Stimulated activated naive CD8-positive, alpha-beta T cell treated with anti-CD3 and anti-CD28 coated beads, Interleukin-15, Interleukin-2, amounts not matched to agents 100 U/mL and 50 U/mL, for 24 hours (primary cell): ENCODE data around the gene GAB2.

ENCODE experiments used
- ATAC-seq: fragments of 150-1000 bp; cut with Tn5 transposase; one replicate; pipeline ENCODE4 v1.10.0; 2021
- DNase-seq: peaks from one replicate; pipeline ENCODE4 v3.0.0; 2021

Gene GAB2

GRCh38 chr11:78427615-78428265, 10.1 kb upstream of the GAB2 start:
- DNase-seq (no peak), ATAC-seq (peak; percentile 70)

- ATAC-seq (no peak), DNase-seq (no peak)
Measured at GRCh38 chr11:78426845-78427244, 9.2 kb upstream of the GAB2 start.

DNA sequence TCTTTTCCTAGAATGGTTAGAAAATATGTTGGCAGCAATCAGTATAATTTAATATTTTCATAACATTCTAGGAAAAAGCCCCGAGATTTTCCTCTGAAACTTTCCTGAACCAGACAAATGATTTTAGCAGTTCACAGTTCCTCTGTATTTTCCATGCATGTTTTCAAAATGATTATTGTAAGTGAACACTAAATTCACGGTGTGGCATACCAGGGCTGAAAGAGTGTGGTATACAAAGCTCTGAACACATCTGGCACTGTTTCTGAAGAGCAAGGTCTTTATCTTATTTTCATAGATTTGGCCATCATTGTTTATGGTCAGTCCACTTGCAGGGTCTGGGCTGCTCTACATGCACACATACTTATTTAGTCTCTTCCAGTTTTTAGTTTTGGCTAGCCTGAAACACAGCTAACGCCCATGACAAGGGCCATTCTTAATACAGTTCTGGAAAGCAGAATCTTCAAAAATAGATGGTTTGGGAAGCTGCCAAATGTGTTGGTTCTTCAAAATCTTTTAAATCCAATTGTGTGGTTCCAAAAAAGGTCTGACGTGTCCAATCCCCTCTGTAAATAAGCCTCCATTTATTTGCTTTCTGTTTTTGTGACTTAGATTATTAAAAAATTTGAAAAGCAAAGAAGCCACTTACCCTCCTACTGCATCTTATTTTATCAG, 7.9 kb upstream of the GAB2 start:
- no peak for ATAC-seq
- DNase-seq = no peak

DNA sequence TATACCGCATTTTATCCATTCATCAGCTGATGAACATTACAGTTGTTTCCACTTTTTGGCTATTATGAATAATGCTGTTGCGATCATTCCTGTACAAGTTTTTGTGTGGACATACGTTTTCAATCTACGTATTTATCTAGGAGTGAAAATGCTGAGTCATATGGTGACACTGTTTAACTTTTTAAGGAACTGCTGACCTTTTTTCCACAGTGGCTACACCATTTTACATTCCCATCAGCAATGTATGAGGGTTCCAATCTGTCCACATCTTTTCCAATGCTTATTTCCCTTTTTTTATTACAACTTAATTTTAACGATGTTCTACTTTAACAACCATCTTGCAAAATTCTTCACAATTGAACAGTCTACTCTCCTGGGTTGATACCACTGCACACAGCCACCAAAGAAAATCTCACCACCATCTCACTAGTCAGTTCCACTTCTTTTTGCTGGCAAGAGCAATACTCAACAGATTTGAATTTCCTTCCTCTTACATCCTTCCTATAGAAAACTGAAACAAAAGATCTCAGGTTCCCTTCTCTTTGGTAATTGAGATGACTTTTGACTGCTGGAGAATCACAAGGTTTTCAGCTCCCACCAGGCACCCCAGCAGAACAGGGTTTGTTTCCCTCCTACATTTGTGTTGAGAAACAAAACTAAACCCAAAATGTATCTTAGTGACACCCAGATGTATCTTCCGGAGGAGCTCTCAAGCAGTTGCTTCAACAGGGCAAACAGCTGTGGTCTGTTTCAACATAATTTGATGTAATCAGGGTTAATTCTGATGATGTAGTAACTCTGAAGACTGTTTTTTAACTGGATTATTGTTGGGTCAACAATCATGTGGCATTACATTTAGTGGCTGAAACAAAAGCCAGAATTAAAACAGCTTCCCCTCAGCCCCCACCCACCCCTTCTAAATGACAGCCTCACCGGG, 7.0 kb upstream of the GAB2 start:
- no peak for DNase-seq
- no peak for ATAC-seq

DNA sequence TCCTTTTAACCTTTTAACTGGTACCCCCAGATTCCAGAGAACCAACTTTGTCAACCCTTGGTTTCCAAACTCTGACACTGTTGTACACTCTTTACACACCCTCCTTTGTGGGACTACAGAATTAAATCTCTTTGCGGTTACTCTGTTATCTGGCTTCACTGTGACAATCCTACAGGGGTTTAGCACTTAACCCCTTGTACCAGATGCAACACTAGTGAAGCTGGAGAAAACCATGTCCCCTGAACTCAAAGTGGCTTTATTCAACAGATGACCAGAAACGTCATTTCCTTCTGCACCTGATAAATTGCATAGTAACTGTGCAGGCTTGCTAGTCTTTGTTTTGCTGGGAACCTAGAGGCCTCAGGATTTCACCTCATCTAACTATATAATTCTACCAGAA, 5.6 kb upstream of the GAB2 start:
- ATAC-seq (no peak), DNase-seq (no peak)

GRCh38 chr11:78420796-78421209, 3.2 kb upstream of the GAB2 start:
- DNase-seq = peak; percentile 76
- ATAC-seq = peak; percentile 20

GRCh38 chr11:78420255-78420764, 2.7 kb upstream of the GAB2 start:
- DNase-seq (peak; percentile 67), ATAC-seq (no peak)

DNA sequence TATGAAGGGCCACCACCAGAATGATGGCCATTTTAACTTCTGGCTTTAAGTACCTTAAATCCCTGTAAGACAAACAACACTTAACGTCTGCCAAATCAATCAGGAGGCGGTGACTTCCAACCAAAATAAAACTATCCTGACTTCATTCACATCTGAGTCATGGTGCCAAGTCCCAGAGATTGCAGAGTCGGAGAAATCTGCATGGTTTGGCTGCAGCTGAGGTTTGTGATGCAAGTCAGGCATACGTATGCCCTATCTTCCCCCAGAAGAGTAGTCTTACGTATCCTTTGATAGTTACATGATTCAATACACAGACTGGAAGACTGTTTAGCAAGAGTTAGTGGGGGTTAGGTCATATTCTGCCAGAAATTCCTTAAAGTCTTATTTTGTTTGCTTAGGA, 1.7 kb upstream of the GAB2 start:
- DNase-seq = no peak
- ATAC-seq = no peak

DNA sequence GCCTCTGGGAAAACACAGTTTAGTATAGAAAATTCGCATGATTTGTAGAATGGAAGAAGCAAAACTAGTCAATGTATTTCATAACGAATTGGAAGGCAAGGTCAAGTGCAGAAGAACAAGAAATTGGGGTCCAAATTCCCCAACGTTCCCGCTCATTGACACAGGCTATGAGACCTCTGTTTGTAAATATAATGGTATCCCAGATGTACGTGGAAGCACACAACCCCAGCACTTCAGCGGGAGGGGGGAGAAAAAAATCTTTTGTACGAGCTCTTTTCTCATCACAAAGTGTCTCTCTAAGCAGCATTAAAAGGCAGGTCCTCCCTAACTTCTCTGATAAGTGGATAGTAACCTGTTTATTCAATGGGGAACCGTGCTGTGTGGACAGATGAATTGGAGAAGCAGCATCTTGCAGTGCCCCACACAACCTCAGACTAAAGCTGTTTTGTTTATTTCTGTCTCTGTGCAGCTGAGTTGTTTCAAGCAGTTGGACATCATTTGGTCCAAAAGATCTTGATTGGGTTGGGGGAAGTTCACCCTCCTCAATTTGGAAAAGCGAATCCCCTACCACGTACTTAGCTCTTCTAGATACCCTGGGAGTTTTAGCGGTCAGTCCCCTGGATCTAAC, 1.1 kb upstream of the GAB2 start:
- ATAC-seq = no peak
- no peak for DNase-seq

- DNase-seq (peak; percentile 78), ATAC-seq (peak; percentile 71)
Measured at GRCh38 chr11:78417888-78418583, 416 bp upstream of the GAB2 start.

GRCh38 chr11:78416285-78417174, 1.1 kb downstream of the GAB2 start:
- ATAC-seq = peak; percentile 69
- peak; percentile 78 for DNase-seq

- no peak for DNase-seq
- no peak for ATAC-seq
Measured at GRCh38 chr11:78415338-78415737, 2.3 kb downstream of the GAB2 start.

GRCh38 chr11:78414321-78415051, 3.1 kb downstream of the GAB2 start:
- ATAC-seq = no peak
- no peak for DNase-seq

DNA sequence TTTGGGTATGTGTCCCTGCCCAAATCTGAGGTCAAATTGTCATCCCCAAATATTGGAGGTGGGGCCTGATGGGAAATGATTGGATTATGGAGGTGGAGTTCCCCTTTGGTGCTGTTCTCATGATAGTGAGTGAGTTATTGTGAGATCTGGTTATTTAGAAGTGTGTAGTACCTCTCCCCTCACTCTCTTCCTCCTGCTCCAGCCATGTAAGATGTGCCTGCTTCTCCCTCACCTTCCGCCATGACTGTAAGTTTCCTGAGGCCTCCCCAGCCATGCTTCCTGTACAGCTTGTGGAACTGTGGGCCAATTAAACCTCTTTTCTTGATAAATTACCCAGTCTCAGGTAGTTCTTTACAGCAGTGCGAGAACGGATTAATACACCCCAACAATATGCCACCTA, 9.0 kb downstream of the GAB2 start:
- ATAC-seq (no peak), DNase-seq (no peak)

DNA sequence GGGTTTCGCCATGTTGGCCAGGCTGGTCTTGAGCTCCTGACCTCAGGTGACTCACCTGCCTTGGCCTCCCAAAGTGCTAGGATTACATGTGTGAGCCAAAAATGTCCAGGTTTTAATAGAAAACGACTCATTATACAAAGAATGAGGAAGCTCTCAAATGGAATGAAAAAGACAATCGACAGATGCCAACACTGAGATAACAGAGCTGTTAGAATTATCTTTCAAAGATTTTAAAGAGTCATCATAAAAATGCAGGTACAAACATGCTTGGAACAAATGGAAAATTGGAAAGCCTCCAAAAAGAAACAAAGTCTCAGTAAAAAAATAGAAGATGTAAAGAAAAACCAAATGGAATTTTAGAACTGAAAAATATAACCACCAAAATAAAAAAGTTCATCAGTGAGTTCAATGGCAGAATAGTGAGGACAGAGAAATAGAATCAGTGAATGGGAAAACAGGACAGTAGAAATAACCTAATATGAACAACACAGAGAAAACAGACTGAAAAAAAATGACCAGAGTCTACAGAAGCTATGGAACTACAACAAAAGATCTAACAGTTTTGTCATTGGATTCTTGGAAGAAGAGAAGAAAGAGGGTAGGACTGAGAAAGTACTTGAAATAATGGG, 10.9 kb downstream of the GAB2 start:
- no peak for DNase-seq
- ATAC-seq = no peak

DNA sequence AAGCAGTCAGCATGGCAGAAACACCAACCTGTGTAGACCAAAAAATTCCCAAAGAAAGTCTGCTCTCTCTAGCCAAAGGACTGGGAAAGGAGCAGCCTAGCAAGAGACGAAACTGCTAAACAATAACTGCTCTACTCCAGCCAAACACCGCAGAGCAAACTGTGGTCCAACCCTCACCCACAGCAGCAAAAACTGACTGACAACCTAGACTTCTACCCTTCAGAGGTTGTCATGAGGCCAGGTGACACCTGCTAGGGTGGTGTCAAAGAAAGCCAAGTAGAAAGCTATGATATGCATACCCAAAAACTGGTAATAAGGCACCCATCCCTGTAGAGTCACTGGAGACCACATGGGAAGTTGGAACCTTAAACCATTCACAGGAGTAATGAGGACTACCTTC, 11.8 kb downstream of the GAB2 start:
- ATAC-seq = no peak
- DNase-seq = no peak

DNA sequence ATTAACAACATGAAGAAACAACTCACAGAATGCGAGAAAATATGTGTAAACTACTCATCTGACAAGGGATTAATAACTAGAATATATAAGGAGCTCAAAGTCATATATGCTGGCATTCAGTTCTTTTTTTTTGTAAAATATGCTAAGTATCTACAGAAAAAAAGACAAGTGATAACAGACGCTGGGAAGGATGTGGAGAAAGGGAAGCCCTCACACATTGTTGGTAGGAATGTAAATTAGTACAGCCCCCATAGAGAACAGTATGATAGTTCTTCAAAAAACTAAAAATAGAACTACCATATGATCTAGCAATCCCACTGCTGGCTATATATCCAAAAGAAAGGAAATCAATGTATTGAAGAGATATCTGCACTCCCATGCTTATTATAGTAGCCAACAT, 13.8 kb downstream of the GAB2 start:
- DNase-seq (no peak), ATAC-seq (no peak)

- ATAC-seq (no peak), DNase-seq (no peak)
Measured at GRCh38 chr11:78402847-78403246, 14.8 kb downstream of the GAB2 start.

- DNase-seq (no peak), ATAC-seq (no peak)
Measured at GRCh38 chr11:78400702-78401101, 16.9 kb downstream of the GAB2 start.

DNA sequence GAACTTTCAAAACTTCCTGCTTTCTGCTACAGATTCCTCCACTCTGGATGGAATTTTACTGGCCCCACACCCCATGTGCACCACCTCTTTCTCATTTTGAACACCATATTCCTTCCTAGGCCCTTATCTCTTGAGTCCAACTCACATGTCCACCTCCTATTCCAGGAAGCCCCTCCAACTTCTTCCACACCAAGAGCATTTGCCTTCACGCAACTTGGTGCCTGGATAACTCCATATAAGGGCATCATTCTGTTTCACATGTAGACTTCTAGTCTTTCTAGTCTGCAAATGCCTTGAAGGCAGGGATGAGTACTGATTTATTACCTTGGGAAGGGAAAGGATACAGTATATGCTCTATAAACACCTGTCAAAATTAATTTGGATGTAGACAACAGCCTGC, 17.5 kb downstream of the GAB2 start:
- ATAC-seq = no peak
- no peak for DNase-seq
